Keratinocyte (primary cell): ENCODE measurements around the gene DNAJC17. TPM values are rescaled to one million over a fixed set of nuclear protein-coding genes. Genes with fewer than 3 reads are reported as not detected.

Experiments used
- DNase-seq: peaks from one replicate; pipeline ENCODE4 v3.0.0-alpha.2; 2011; ENCODE audit warnings: low read depth, missing footprints, low spot score
- FAIRE-seq: peaks from 2 replicates; lab custom pipeline; 2011; peaks lifted over from hg19 to GRCh38; lab: Jason Lieb, UNC
- H2AFZ ChIP-seq: 2 replicates; pipeline ENCODE4 v1.6.0; 2012; ENCODE audit warnings: low read length, control low read depth, inconsistent platforms; ENCODE audit not compliant: control insufficient read depth
- H3K27ac ChIP-seq: 2 replicates; pipeline ENCODE4 v1.5.1; 2011; ENCODE audit warnings: low read length; ENCODE audit not compliant: control insufficient read depth, insufficient read depth
- H3K27me3 ChIP-seq: 3 replicates; pipeline ENCODE4 v1.6.0; 2011; ENCODE audit warnings: low read length; ENCODE audit not compliant: control insufficient read depth, insufficient read depth; ENCODE audit errors: extremely low read depth
- H3K36me3 ChIP-seq, 2 experiments: 2 replicates in 1 of 2; 3 replicates in 1 of 2; pipeline ENCODE4 v1.5.1; 2011; ENCODE audit warnings: low read length in 2 of 2, mild to moderate bottlenecking in 1 of 2; ENCODE audit not compliant: control insufficient read depth in 2 of 2, insufficient read depth in 2 of 2; ENCODE audit errors: extremely low read depth in 1 of 2
- H3K4me1 ChIP-seq: 3 replicates; pipeline ENCODE4 v1.5.1; 2011; ENCODE audit warnings: low read length; ENCODE audit not compliant: control insufficient read depth, insufficient read depth; ENCODE audit errors: extremely low read depth
- H3K4me2 ChIP-seq: 3 replicates; pipeline ENCODE4 v1.6.0; 2011; ENCODE audit warnings: low read depth, low read length; ENCODE audit not compliant: control insufficient read depth, insufficient read depth; ENCODE audit errors: extremely low read depth
- H3K4me3 ChIP-seq, 3 experiments: fragments of 200-600 bp in 1 of 3; sonication (generic) in 1 of 3; 2 replicates in 2 of 3; 3 replicates in 1 of 3; pipeline ENCODE4 v1.5.1; 2011 to 2016; ENCODE audit warnings: low read length in 3 of 3, mild to moderate bottlenecking in 3 of 3, control low read depth in 2 of 3, inconsistent platforms in 1 of 3, low read depth in 1 of 3, mixed read lengths in 1 of 3, mixed run types in 1 of 3, moderate library complexity in 1 of 3; ENCODE audit not compliant: control insufficient read depth in 2 of 3, insufficient read depth in 2 of 3; ENCODE audit errors: extremely low read depth in 1 of 3
- H3K79me2 ChIP-seq: 2 replicates; pipeline ENCODE4 v1.6.0; 2012; ENCODE audit warnings: low read length; ENCODE audit not compliant: control insufficient read depth, insufficient read depth
- H3K9ac ChIP-seq: 3 replicates; pipeline ENCODE4 v1.6.0; 2011; ENCODE audit warnings: low read length; ENCODE audit not compliant: control insufficient read depth, insufficient read depth; ENCODE audit errors: extremely low read depth
- H3K9me1 ChIP-seq: 3 replicates; pipeline ENCODE4 v1.6.0; 2011; ENCODE audit warnings: low read length; ENCODE audit not compliant: control insufficient read depth, insufficient read depth; ENCODE audit errors: extremely low read depth
- H3K9me3 ChIP-seq: 2 replicates; pipeline ENCODE4 v1.5.1; 2012; ENCODE audit warnings: low read depth, low read length; ENCODE audit not compliant: control insufficient read depth
- H4K20me1 ChIP-seq: 3 replicates; pipeline ENCODE4 v1.6.0; 2011; ENCODE audit warnings: low read length; ENCODE audit not compliant: control insufficient read depth, insufficient read depth; ENCODE audit errors: extremely low read depth
- CTCF ChIP-seq, 3 experiments: IDR thresholded peaks in 1 of 3; conservative IDR thresholded peaks in 1 of 3; optimal IDR thresholded peaks in 1 of 3; 2 replicates in 2 of 3; 3 replicates in 1 of 3; pipeline versions ENCODE3 to v1.5.1; 2011; ENCODE audit warnings: low read length in 3 of 3, mild to moderate bottlenecking in 3 of 3, moderate library complexity in 2 of 3, control low read depth in 1 of 3, inconsistent platforms in 1 of 3; ENCODE audit not compliant: insufficient read depth in 2 of 3; ENCODE audit errors: extremely low read depth in 1 of 3
- EZH2 ChIP-seq: IDR thresholded peaks from one replicate; pipeline ENCODE4 v1.6.1; 2012; ENCODE audit warnings: inconsistent platforms, mild to moderate bottlenecking, low read length, moderate library complexity
- dilution Hi-C: fragments of 300-500 bp; cut with MboI; formaldehyde crosslinking; loops from one replicate; pipeline ENCODE4 v1.7.0; 2020; ENCODE audit warnings: low sequenced_read_pairs; ENCODE audit not compliant: extremely low pct_ligation_motif_present
- polyA plus RNA-seq, 5 experiments: library from polyadenylated mRNA; depleted of rRNA in 3 of 5; stranded (reverse) in 3 of 5; stranded (forward) in 1 of 5; unstranded in 1 of 5; fragments of >200 nt; gene quantifications; 1 replicate in 1 of 5; 2 replicates in 3 of 5; 3 replicates in 1 of 5; pipeline versions ENCODE4 v1.2.1 to v1.2.3, GENCODE V29; 2011 to 2012; ENCODE audit warnings: missing spikeins in 2 of 5, low read depth in 1 of 5, low replicate concordance in 1 of 5

Gene DNAJC17
- polyA plus RNA-seq, 1 donor (not counting 4 experiments of a cell fraction or from before 2014, with no cell fraction given), result 35.3 TPM

DNA sequence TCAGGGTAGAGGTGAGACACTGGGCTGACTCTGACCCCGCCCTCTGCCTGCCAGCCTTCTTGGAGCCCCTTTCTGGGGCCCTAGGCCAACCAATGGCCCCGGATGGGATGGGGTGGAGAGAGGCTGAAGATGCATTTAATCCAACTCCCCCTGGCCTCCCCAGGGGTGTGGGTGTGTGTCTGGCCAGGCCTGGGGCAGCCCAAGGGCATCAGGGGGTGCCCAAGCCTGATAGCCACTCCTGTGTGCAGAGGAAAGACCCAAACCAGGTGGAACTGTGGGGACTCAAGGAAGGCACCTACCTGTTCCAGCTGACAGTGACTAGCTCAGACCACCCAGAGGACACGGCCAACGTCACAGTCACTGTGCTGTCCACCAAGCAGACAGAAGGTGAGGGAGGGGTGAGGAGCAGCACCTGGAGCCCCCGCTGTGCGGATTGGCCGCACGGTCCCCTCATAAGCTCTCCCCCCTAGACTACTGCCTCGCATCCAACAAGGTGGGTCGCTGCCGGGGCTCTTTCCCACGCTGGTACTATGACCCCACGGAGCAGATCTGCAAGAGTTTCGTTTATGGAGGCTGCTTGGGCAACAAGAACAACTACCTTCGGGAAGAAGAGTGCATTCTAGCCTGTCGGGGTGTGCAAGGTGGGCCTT is 46.1 kb upstream of the DNAJC17 start:
- Histone ChIP-seq H3K4me1 (peaks cover 7% of the 10 kb centered on the region), H3K4me3 (no peak overlapping the region), H3K9ac (no peak overlapping the region), H3K27ac (no peak overlapping the region), H3K27me3 (no peaks in the 10 kb centered on the region), H3K4me2 (no peak overlapping the region), H3K9me1 (no peaks in the 10 kb centered on the region), H3K9me3 (no peaks in the 10 kb centered on the region), H4K20me1 (no peaks in the 10 kb centered on the region), H3K79me2 (peaks cover 38% of the 10 kb centered on the region), H3K36me3 (peaks cover 55 to 60% of the 10 kb centered on the region in 2 experiments), H2AFZ (no peak overlapping the region)
- dilution Hi-C loops, result no loop called here
- DNase-seq (no peak), FAIRE-seq (no peak)
- TF ChIP-seq CTCF (optimal IDR thresholded peaks at IDR 0.05 in 1 of 3, IDR thresholded peaks at IDR 0.05 in 1 of 3, conservative IDR thresholded peaks at IDR 0.05 in 1 of 3; ENCODE audit: extremely low read depth in 1 of 3, insufficient read depth in 2 of 3, low read length in 3 of 3) (no peak), EZH2 (no peak)

DNA sequence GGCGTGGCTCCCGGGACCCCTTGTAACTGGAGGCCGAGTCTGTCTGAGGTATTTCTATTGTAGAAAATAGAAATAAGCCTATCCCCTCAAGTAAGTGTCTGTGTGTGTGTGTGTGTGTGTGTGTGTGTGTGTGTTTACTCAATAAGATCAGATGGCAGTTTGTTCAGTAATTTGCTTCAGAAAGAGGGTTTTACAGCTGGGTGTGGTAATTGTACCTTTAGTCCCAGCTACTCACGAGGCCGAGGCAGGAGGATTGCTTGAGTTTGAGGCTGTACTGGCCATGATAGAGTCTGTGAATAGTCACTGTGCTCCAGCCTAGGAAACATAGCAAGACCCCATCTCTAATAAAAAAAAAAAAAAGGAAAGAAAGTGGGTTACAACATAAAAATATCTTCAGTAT is 45.3 kb upstream of the DNAJC17 start:
- DNase-seq (no peak), FAIRE-seq (no peak)
- TF ChIP-seq EZH2, result no peak
- no peak for TF ChIP-seq CTCF (optimal IDR thresholded peaks at IDR 0.05 in 1 of 3, IDR thresholded peaks at IDR 0.05 in 1 of 3, conservative IDR thresholded peaks at IDR 0.05 in 1 of 3; ENCODE audit: extremely low read depth in 1 of 3, insufficient read depth in 2 of 3, low read length in 3 of 3)
- Histone ChIP-seq H3K27ac (no peak overlapping the region), H3K4me2 (no peak overlapping the region), H3K4me3 (no peak overlapping the region), H3K36me3 (peaks cover 54 to 65% of the 10 kb centered on the region in 2 experiments), H3K4me1 (peaks cover 12% of the 10 kb centered on the region), H2AFZ (no peak overlapping the region), H3K27me3 (no peaks in the 10 kb centered on the region), H3K9ac (no peak overlapping the region), H3K9me1 (no peaks in the 10 kb centered on the region), H3K79me2 (peaks cover 46% of the 10 kb centered on the region), H3K9me3 (no peaks in the 10 kb centered on the region), H4K20me1 (peaks cover 5% of the 10 kb centered on the region)
- dilution Hi-C loops, result no loop called here
